Measurements from ENCODE around the gene RAD51B. TPM values are rescaled to one million over a fixed set of nuclear protein-coding genes. Genes with fewer than 3 reads are reported as not detected.

The RAD51B gene
- total and polyA plus RNA-seq, 4 experiments from 2014 or later, result 22.0 to 35.7 (median 31.4) TPM

DNA sequence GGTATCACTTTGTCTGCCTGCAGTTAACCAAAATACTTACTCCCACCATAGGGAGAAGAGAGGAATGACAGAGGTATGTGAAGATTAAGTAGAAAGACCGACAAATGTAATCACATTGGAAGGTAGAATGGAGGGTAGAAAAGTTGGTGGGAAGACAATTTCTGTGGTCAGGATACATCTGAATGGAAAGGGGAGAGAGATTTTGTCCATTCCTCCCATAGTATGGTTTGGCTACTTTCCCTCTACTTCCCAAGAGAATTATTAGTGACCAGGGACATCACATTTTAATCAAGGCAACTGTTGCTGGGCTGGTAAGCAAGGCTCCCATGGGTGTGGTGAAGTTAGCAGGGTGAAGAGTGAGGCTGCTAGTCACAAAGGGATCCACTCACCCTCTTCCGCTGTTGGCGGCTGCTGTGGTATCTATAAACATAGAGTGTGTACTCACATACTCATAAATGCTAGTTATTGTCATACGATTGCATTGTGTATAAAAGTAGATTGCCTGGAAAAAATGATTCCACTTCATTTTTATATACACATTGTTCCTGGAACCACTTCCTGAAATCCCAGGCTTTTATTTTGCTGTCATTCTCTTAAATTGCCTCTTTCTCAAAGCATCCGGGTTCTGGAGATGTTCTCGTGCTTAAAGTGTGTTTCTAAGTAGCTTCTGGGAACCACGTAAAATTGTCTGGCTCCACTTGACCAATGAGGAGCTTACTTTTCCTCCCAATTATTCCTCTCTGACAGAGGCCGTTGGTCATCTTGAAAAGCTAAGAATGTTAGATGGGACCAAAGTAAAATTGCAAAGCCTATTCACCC lies 560.1 kb downstream of the RAD51B start:
- Histone ChIP-seq H3K4me3 (ENCODE audit: low read length in 2 of 2) (no peak overlapping the region), H3K27me3 (ENCODE audit: insufficient read depth, low read length) (no peaks in the 10 kb centered on the region), H3K9me3 (ENCODE audit: control insufficient read depth in 1 of 2, low read length in 2 of 2) (no peaks in the 10 kb centered on the region), H3K27ac (ENCODE audit: low read depth, low read length) (peak overlapping the region; percentile 16), H3K36me3 (ENCODE audit: insufficient read depth, low read length) (no peaks in the 10 kb centered on the region), H3K4me1 (ENCODE audit: insufficient read depth, low read length) (peaks cover 58% of the 10 kb centered on the region)
- Mint-ChIP-seq H3K4me3 (peak overlapping the region in 7 of 8 donors; percentile 17 to 75 (median 30)), H3K27ac (peak overlapping the region; percentile 32 to 95 (median 75)), H3K27me3 (no peaks in the 10 kb centered on the region), H3K4me1 (peaks cover 29 to 57% (median 46%) of the 10 kb centered on the region in 4 donors), H3K9me3 (no peaks in the 10 kb centered on the region), H3K36me3 (no peaks in the 10 kb centered on the region)
- peak; percentile 21 to 51 (median 39) for DNase-seq
- POLR2A ChIA-PET (ENCODE audit: partially characterized antibody), result interaction anchor here (0.6 to 1.8 kb wide), 6 partner anchors 96 to 413 kb away, joined by 3 to 9 read pairs (median 4); partner anchors contain the start of gene ZFP36L1
- intact Hi-C loops (cut with micrococcal nuclease), result no loop called here
- CTCF ChIA-PET (ENCODE audit: partially characterized antibody), result interaction anchor here (0.9 to 1.6 kb wide), 4 partner anchors 9 to 438 kb away, joined by 3 to 4 read pairs (median 4); no protein-coding TSS in a partner anchor

DNA sequence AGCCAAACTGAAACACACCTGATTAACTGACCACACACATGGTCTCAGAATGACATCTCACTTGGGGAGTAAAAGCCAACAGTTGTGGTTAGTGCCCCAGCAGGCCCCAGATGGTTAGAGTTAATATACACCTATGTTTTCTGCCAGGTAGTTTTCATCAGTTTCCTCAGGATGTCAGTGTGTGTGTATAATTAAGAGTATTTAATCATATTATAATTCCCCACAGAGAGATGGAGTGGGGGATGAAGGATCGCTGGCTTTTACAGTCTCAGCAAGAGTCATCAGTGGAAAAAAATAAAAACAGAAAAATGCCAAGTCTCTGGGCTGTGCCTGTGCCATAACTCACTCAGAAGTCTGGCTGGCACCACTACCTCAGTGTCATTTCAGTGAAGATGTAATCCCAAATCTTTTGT lies 560.8 kb downstream of the RAD51B start:
- Histone ChIP-seq H3K36me3 (ENCODE audit: insufficient read depth, low read length) (no peaks in the 10 kb centered on the region), H3K27ac (ENCODE audit: low read depth, low read length) (no peak overlapping the region), H3K9me3 (ENCODE audit: control insufficient read depth in 1 of 2, low read length in 2 of 2) (no peaks in the 10 kb centered on the region), H3K4me1 (ENCODE audit: insufficient read depth, low read length) (peaks cover 52% of the 10 kb centered on the region), H3K4me3 (ENCODE audit: low read length in 2 of 2) (no peak overlapping the region), H3K27me3 (ENCODE audit: insufficient read depth, low read length) (no peaks in the 10 kb centered on the region)
- Mint-ChIP-seq H3K36me3 (no peaks in the 10 kb centered on the region), H3K4me3 (peak overlapping the region in 3 of 8 donors; percentile 5 to 30 (median 21)), H3K27me3 (no peaks in the 10 kb centered on the region), H3K4me1 (peaks cover 27 to 51% (median 42%) of the 10 kb centered on the region in 4 donors), H3K27ac (peak overlapping the region in 6 of 7 donors; percentile 32 to 95 (median 80)), H3K9me3 (no peaks in the 10 kb centered on the region)
- intact Hi-C loops (cut with micrococcal nuclease), result no loop called here
- POLR2A ChIA-PET (ENCODE audit: partially characterized antibody), result interaction anchor here (0.7 to 1.8 kb wide), 6 partner anchors 12 to 409 kb away, joined by 3 to 9 read pairs (median 4); no protein-coding TSS in a partner anchor
- no peak for DNase-seq
- CTCF ChIA-PET (ENCODE audit: partially characterized antibody), result interaction anchor here (1.0 to 2.6 kb wide), 4 partner anchors 8 to 436 kb away, joined by 4 to 6 read pairs (median 4); no protein-coding TSS in a partner anchor

DNA sequence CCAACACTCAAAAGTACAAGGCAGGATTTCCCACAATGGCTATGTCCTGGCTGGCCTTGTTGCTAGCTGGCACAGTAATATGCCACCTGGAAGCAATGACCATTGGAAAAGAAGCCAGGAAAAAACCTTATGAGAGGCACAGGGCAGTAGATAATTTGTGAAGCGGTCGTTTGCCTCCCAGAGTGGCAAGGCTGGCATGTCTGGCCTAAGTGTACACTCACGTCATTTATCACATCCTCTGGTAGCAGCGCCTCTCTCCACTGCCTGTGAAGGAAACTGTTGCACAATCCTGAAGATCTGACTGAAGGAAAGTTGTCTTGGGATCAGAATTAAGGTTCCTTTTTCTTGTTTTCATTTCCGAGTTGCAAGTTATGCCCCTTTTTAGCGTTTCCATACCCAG lies 564.8 kb downstream of the RAD51B start:
- H3K4me1 ChIP-seq (ENCODE audit: insufficient read depth, low read length), result peaks cover 15% of the 10 kb centered on the region
- H3K27me3 Mint-ChIP-seq, result no peaks in the 10 kb centered on the region
- intact Hi-C loops (cut with micrococcal nuclease), result no loop called here
- no peak overlapping the region for H3K27ac ChIP-seq (ENCODE audit: low read depth, low read length)
- H3K4me1 Mint-ChIP-seq, result peaks cover 6 to 14% (median 11%) of the 10 kb centered on the region in 4 donors
- H3K9me3 Mint-ChIP-seq, result no peaks in the 10 kb centered on the region
- CTCF ChIA-PET (ENCODE audit: partially characterized antibody), result no interaction called here
- no peak for DNase-seq
- H3K36me3 ChIP-seq (ENCODE audit: insufficient read depth, low read length), result no peaks in the 10 kb centered on the region
- POLR2A ChIA-PET (ENCODE audit: partially characterized antibody), result interaction anchor here (0.9 to 1.1 kb wide), 2 partner anchors 405 to 409 kb away, joined by 3 to 4 read pairs; partner anchors contain the start of gene ZFP36L1
- no peaks in the 10 kb centered on the region for H3K9me3 ChIP-seq (ENCODE audit: control insufficient read depth in 1 of 2, low read length in 2 of 2)
- no peak overlapping the region for H3K4me3 Mint-ChIP-seq
- H3K4me3 ChIP-seq (ENCODE audit: low read length in 2 of 2), result no peak overlapping the region
- H3K36me3 Mint-ChIP-seq, result peaks cover 0 to 4% of the 10 kb centered on the region in 2 donors
- H3K27ac Mint-ChIP-seq, result peak overlapping the region in 1 of 7 donors; percentile 42
- H3K27me3 ChIP-seq (ENCODE audit: insufficient read depth, low read length), result no peaks in the 10 kb centered on the region

DNA sequence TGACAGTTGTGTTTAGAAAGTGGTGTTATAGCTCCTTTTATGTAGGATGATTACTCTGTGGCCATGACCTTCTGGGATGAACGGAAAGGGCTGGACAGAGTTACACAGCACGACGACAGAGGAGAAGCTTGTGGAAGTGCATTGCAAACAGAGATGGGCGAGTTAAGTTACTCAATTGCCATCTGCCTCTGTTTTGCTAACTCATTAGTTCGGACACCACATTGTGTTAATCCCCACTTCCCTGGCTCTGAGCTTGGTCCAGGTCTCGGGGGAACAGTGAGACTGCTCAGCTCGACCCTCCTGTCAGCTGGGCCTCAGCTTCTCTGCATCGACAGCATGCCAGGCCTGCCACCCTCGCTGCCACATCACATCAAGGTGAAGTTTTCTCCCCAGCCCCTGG lies 565.3 kb downstream of the RAD51B start:
- Mint-ChIP-seq H3K4me1 (peaks cover 2 to 9% (median 7%) of the 10 kb centered on the region in 4 donors), H3K27me3 (no peaks in the 10 kb centered on the region), H3K36me3 (peaks cover 0 to 4% of the 10 kb centered on the region in 2 donors), H3K4me3 (no peak overlapping the region), H3K9me3 (no peaks in the 10 kb centered on the region), H3K27ac (no peak overlapping the region)
- Histone ChIP-seq H3K36me3 (ENCODE audit: insufficient read depth, low read length) (no peaks in the 10 kb centered on the region), H3K27ac (ENCODE audit: low read depth, low read length) (no peak overlapping the region), H3K27me3 (ENCODE audit: insufficient read depth, low read length) (no peaks in the 10 kb centered on the region), H3K4me1 (ENCODE audit: insufficient read depth, low read length) (peaks cover 12% of the 10 kb centered on the region), H3K4me3 (ENCODE audit: low read length in 2 of 2) (no peak overlapping the region), H3K9me3 (ENCODE audit: control insufficient read depth in 1 of 2, low read length in 2 of 2) (no peaks in the 10 kb centered on the region)
- intact Hi-C loops (cut with micrococcal nuclease), result no loop called here
- CTCF ChIA-PET (ENCODE audit: partially characterized antibody), result no interaction called here
- POLR2A ChIA-PET (ENCODE audit: partially characterized antibody), result interaction anchor here (0.9 to 1.1 kb wide), 2 partner anchors 404 to 408 kb away, joined by 3 to 4 read pairs; partner anchors contain the start of gene ZFP36L1
- DNase-seq, result no peak

DNA sequence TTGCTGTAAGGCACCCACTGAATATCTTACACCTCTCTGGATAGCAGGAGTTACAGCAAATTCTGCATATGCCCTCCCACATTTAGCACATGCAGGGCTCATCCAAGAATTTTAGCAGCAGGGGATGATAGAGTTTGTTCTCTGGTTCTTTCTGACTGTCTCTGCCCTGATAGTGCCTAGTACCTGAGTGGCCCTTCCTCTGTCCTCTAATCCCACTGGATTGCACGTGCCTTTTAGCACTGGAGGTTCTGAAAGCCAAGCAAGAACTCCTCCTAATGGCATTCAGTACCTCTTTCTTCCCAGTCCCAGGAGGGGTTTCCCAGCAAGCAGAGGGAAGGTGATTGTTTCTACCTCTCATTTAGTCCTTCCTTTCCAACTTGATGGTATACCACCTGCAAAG lies 566.9 kb downstream of the RAD51B start:
- Mint-ChIP-seq H3K4me3 (no peak overlapping the region), H3K27me3 (no peaks in the 10 kb centered on the region), H3K27ac (peak overlapping the region in 1 of 7 donors; percentile 0), H3K9me3 (no peaks in the 10 kb centered on the region), H3K4me1 (peaks cover 0 to 5% (median 4%) of the 10 kb centered on the region in 4 donors), H3K36me3 (peaks cover 0 to 4% of the 10 kb centered on the region in 2 donors)
- no peaks in the 10 kb centered on the region for H3K4me1 ChIP-seq (ENCODE audit: insufficient read depth, low read length)
- H3K9me3 ChIP-seq (ENCODE audit: control insufficient read depth in 1 of 2, low read length in 2 of 2), result no peaks in the 10 kb centered on the region
- no peak for DNase-seq
- intact Hi-C loops (cut with micrococcal nuclease), result no loop called here
- H3K27ac ChIP-seq (ENCODE audit: low read depth, low read length), result no peak overlapping the region
- H3K36me3 ChIP-seq (ENCODE audit: insufficient read depth, low read length), result no peaks in the 10 kb centered on the region
- no peaks in the 10 kb centered on the region for H3K27me3 ChIP-seq (ENCODE audit: insufficient read depth, low read length)
- CTCF ChIA-PET (ENCODE audit: partially characterized antibody), result no interaction called here
- POLR2A ChIA-PET (ENCODE audit: partially characterized antibody), result no interaction called here
- no peak overlapping the region for H3K4me3 ChIP-seq (ENCODE audit: low read length in 2 of 2)

DNA sequence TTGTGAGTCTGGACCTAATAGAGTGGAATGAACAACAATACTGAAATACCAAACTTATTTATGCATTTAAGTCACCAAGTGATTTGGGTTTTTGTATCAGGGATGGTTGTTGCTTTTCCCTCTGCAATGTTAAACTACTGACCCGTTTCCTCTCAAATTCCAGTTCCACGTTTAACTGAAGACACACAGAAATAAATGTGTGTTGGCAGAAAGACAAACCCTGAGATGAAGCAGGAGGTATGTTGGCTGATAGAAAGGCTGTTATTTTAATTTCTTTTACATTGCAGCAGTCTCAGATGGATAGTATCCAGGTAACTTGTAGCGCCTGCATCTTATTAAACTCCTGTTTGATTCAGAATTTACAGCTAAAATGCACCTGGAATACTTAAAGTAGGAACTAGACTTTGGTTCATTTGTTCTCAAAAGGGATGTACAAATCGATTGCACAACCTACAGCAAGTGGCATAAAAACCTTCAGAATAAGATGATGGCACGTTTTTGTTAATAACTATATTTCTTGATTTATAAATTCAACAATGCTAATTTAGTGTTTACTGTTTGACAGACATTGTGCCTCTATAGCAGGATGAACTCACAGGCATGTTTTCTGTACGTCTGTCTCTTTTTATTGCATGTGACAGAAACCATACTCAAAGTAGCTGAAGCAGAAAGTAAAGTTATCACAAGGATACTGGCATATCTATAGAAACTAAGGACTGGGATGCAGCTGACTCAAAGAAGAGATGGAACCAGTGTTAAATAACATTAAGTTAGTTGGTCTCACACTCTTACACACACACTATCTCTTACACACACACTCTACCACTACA lies 567.6 kb downstream of the RAD51B start:
- H3K4me1 ChIP-seq (ENCODE audit: insufficient read depth, low read length), result no peaks in the 10 kb centered on the region
- H3K4me3 ChIP-seq (ENCODE audit: low read length in 2 of 2), result no peak overlapping the region
- no peaks in the 10 kb centered on the region for H3K27me3 ChIP-seq (ENCODE audit: insufficient read depth, low read length)
- Mint-ChIP-seq H3K36me3 (peaks cover 0 to 4% of the 10 kb centered on the region in 2 donors), H3K4me1 (peaks cover 0 to 5% (median 4%) of the 10 kb centered on the region in 4 donors), H3K4me3 (no peak overlapping the region), H3K9me3 (no peaks in the 10 kb centered on the region), H3K27me3 (no peaks in the 10 kb centered on the region), H3K27ac (no peak overlapping the region)
- intact Hi-C loops (cut with micrococcal nuclease), result no loop called here
- H3K27ac ChIP-seq (ENCODE audit: low read depth, low read length), result no peak overlapping the region
- H3K36me3 ChIP-seq (ENCODE audit: insufficient read depth, low read length), result no peaks in the 10 kb centered on the region
- ChIA-PET CTCF (ENCODE audit: partially characterized antibody) (no interaction called here), POLR2A (ENCODE audit: partially characterized antibody) (no interaction called here)
- DNase-seq, result no peak
- H3K9me3 ChIP-seq (ENCODE audit: control insufficient read depth in 1 of 2, low read length in 2 of 2), result no peaks in the 10 kb centered on the region

Measured in CD4-positive, alpha-beta memory T cell (primary cell).